GM12891 (cell line): Measurements from ENCODE around the gene IPO9.
A peak's percentile ranks its signal among the peaks of the same experiment; 100 is the strongest.
"Not testable (repeated sequence)": the region's sequence is repeated elsewhere in the genome, so short reads cannot be mapped to it uniquely, and the experiment has no call there.

Experiments
- DNase-seq: peaks from one replicate; pipeline ENCODE4 v3.0.0; 2011; ENCODE audit warnings: low spot score; ENCODE audit not compliant: insufficient read length
- FAIRE-seq: peaks from 2 replicates; lab custom pipeline; 2011; peaks lifted over from hg19 to GRCh38; lab: Jason Lieb, UNC
- PAX5 ChIP-seq: IDR thresholded peaks from 2 replicates; pipeline ENCODE4 v1.6.1; 2011; ENCODE audit warnings: low read length, moderate library complexity, mild to moderate bottlenecking; ENCODE audit not compliant: insufficient read depth, severe bottlenecking
- POLR2A ChIP-seq: IDR thresholded peaks from 2 replicates; pipeline ENCODE4 v1.6.1; 2011; ENCODE audit warnings: low read depth, low read length, control low read depth
- POLR2AphosphoS5 ChIP-seq: IDR thresholded peaks from 2 replicates; pipeline ENCODE4 v1.6.1; 2011; ENCODE audit warnings: low read depth, low read length, control low read depth
- POU2F2 ChIP-seq: IDR thresholded peaks from 2 replicates; pipeline ENCODE4 v1.6.1; 2011; ENCODE audit warnings: low read depth, mild to moderate bottlenecking, control low read depth, low read length, moderate library complexity
- SPI1 ChIP-seq: IDR thresholded peaks from 2 replicates; pipeline ENCODE4 v1.6.1; 2011; ENCODE audit warnings: low read depth, low read length, control low read depth
- TAF1 ChIP-seq: IDR thresholded peaks from 2 replicates; pipeline ENCODE4 v1.6.1; 2011; ENCODE audit warnings: low read depth, low read length, control low read depth

The IPO9 gene

DNA sequence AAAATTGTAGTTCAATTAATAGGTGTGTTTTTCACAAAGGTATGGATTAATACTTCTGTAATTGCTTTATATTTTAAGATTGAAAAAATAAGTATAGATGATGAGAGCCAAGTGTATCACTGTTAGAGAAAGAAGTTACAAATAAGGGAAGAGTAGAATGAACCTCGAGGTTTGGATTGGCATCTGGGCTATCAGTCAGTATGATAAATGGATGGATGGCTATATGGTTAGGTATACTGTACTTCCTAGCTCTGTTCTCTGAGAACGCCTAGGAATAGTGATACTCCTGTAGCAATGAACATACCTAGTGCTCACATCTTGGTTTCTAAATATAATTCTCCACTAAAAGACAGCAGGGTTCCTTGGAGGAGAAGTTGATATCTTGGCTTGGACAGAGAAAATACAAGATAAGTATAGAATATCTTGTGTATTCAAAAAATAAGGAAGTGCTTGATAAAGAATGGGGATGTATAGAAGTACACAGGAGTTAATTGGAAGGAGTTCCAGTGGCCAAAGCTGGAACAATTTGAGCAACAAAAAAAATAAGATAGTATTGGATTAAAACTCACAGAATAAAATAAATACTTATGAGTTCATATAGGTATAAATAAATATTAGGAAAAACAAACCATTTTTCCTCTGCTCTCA is 12.4 kb downstream of the IPO9 start:
- no peak for DNase-seq
- no peak for TF ChIP-seq PAX5
- no peak for TF ChIP-seq POLR2A
- TF ChIP-seq POU2F2 = no peak
- TF ChIP-seq SPI1 = peak; percentile 4; the same call in 1 of the 2 replicates
- FAIRE-seq = no peak

DNA sequence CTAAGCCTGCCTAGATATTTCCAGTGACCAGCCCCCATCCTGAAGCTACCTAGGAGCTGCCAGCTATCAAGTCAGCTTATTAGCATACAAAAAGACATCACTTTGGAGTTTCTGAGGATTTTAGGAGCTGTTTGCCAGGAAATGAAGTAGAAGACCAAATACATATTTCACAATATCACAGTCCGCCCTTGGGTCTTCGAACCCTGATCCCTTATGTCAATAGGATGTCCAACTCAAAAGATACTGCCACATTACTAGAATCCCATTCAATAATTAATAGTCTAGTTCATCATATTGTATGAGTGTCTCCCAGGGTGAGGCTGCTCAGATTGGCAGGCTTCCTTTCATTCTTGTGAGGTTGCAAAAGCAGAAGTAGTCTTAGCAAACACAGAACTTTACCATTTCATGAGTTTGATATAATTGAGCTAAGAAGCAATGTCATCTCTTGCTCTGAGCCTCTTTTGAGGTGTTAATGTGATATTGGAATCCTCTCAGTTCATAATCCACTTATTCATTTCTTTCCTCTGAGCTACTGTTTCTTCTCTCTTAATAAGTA is 13.6 kb downstream of the IPO9 start:
- DNase-seq = no peak
- FAIRE-seq = peak; percentile 33

GRCh38 chr1:201845331-201846083 is 16.6 kb downstream of the IPO9 start:
- FAIRE-seq (no peak), DNase-seq (no peak)
- TF ChIP-seq PAX5 (no peak), POLR2A (no peak), TAF1 (no peak), SPI1 (no peak), POU2F2 (no peak), POLR2AphosphoS5 (no peak)

More for the DNA sequence above, 13.6 kb downstream of the IPO9 start:
- TF ChIP-seq SPI1 (no peak), PAX5 (no peak), POLR2AphosphoS5 (no peak), POU2F2 (no peak), POLR2A (no peak), TAF1 (no peak)

DNA sequence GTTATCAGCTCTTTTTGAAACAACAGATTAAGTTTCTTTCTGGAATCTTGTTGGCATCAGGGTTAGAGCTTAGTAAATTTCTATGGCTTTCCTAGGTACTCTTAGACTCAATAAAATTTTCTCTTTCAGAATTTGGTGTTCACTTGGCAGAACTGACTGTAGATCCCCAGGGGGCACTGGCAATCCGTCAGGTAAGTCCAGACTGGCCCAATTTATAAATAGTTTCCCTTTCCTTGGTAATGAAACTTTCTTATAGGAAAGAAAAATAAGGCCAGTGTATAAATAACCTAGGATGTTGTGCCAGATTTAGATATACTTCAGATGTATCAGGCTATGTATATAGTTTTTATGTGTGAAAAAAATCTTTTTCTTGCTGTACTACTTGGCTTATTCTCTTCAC is 18.2 kb downstream of the IPO9 start:
- no peak for FAIRE-seq
- TF ChIP-seq POU2F2 (no peak), PAX5 (no peak), POLR2AphosphoS5 (no peak)
- no peak for DNase-seq

DNA sequence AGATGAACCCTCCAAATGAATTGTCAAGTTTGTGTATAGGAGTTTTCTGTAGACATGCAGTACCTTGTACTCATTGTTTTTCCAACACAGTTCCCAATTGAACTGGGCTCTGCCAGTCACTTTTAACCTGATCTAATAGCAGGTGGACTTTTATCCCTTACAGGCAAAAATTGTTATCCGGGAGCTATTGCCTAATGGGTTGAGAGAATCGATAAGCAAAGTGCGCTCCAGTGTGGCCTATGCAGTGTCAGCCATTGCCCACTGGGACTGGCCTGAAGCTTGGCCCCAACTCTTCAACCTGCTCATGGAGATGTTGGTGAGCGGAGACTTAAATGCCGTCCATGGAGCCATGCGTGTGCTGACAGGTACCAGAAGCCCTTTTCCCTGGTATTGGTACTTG is 19.3 kb downstream of the IPO9 start:
- no peak for DNase-seq
- TF ChIP-seq POLR2AphosphoS5 = no peak
- no peak for TF ChIP-seq TAF1
- no peak for TF ChIP-seq POLR2A
- no peak for TF ChIP-seq PAX5
- no peak for TF ChIP-seq SPI1
- no peak for TF ChIP-seq POU2F2
- FAIRE-seq = no peak

GRCh38 chr1:201849372-201850052 is 20.6 kb downstream of the IPO9 start:
- TF ChIP-seq POLR2AphosphoS5 = no peak
- TF ChIP-seq POU2F2 = no peak
- no peak for TF ChIP-seq POLR2A
- no peak for TF ChIP-seq TAF1
- no peak for TF ChIP-seq PAX5
- no peak for TF ChIP-seq SPI1
- no peak for FAIRE-seq
- no peak for DNase-seq

- TF ChIP-seq POLR2AphosphoS5 = no peak
- no peak for TF ChIP-seq POLR2A
- no peak for TF ChIP-seq SPI1
- TF ChIP-seq PAX5 = no peak
- TF ChIP-seq POU2F2 = no peak
- TF ChIP-seq TAF1 = no peak
- DNase-seq = no peak
- no peak for FAIRE-seq
Measured at GRCh38 chr1:201850053-201850397, 21.1 kb downstream of the IPO9 start.

- no peak for FAIRE-seq
- TF ChIP-seq SPI1 (no peak), POLR2AphosphoS5 (no peak)
- no peak for DNase-seq
Measured at GRCh38 chr1:201851949-201852348, 23.0 kb downstream of the IPO9 start.

DNA sequence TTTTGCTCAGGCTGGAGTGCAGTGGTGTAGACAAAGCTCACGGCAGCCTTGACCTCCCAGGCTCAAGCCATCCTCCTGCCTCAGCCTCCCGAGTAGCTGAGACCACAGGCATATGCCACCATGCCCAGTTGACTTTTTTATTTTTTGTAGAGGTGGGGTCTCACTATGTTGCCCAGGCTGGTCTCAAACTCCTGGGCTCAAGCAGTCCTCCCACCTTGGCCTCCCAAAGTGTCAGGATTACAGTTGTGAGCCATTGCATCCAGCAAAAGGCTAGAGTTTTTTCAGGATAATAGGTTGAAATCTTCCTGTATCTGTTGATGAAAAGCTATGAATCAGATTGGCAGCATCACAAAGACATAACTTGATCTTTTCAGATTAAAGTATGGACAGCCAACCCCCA is 27.8 kb downstream of the IPO9 start:
- DNase-seq, FAIRE-seq: not testable (repeated sequence)

GRCh38 chr1:201859424-201859823 is 30.5 kb downstream of the IPO9 start:
- no peak for TF ChIP-seq POLR2A
- TF ChIP-seq PAX5 = no peak
- TF ChIP-seq POLR2AphosphoS5 = no peak
- TF ChIP-seq POU2F2 = no peak
- no peak for TF ChIP-seq SPI1
- TF ChIP-seq TAF1 = no peak
- FAIRE-seq (no peak), DNase-seq (no peak)
